K562 (cell line): ENCODE data around the gene HLA-DOA. TPM values are rescaled to one million over a fixed set of nuclear protein-coding genes. Genes with fewer than 3 reads are reported as not detected.

ENCODE experiments used
- EGR1 ChIP-seq: fragments of 450-650 bp; conservative IDR thresholded peaks from 2 replicates; pipeline ENCODE4 v1.6.1; 2017; ENCODE audit warnings: mild to moderate bottlenecking
- GTF2E2 ChIP-seq: fragments of 200-800 bp; sonication (Bioruptor generic); IDR thresholded peaks from 2 replicates; pipeline ENCODE4 v1.6.1; 2016; ENCODE audit warnings: missing genetic modification characterization, missing compliant biosample characterization
- KAT2B ChIP-seq: IDR thresholded peaks from one replicate; pipeline ENCODE4 v1.6.1; 2012; ENCODE audit warnings: low read depth, mild to moderate bottlenecking, control low read depth, inconsistent platforms, low read length, moderate library complexity
- KLF6 ChIP-seq: fragments of 250-450 bp; sonication (Bioruptor Pico); IDR thresholded peaks from 2 replicates; pipeline ENCODE4 v1.4.0; 2020; ENCODE audit warnings: mild to moderate bottlenecking, moderate library complexity, borderline replicate concordance
- NR1H2 ChIP-seq: sonication (generic); formaldehyde crosslinking; IDR thresholded peaks from 2 replicates; pipeline ENCODE4 v1.4.0; 2020; ENCODE audit warnings: mild to moderate bottlenecking, missing genetic modification reagents
- NR2C1 ChIP-seq, 2 experiments: fragments of 450-650 bp; IDR thresholded peaks; 2 replicates each; pipeline ENCODE4 v1.6.1; 2017; ENCODE audit warnings: mild to moderate bottlenecking in 2 of 2, antibody characterized with exemption in 1 of 2, inconsistent platforms in 1 of 2, missing compliant biosample characterization in 1 of 2, missing genetic modification characterization in 1 of 2
- POLR2AphosphoS5 ChIP-seq: IDR thresholded peaks from 2 replicates; pipeline ENCODE4 v1.6.1; 2011; ENCODE audit warnings: mild to moderate bottlenecking, low read depth, low read length, moderate library complexity; ENCODE audit not compliant: control insufficient read depth, insufficient read depth
- SIN3B ChIP-seq: fragments of 450-650 bp; IDR thresholded peaks from 2 replicates; pipeline ENCODE4 v1.6.1; 2017; ENCODE audit warnings: low read depth, mild to moderate bottlenecking, moderate library complexity
- SIRT6 ChIP-seq: IDR thresholded peaks from one replicate; pipeline ENCODE4 v1.6.1; 2012; ENCODE audit warnings: low read depth, mild to moderate bottlenecking, control low read depth, inconsistent platforms, low read length, moderate library complexity
- SMARCE1 ChIP-seq: fragments of 450-650 bp; IDR thresholded peaks from 2 replicates; pipeline ENCODE4 v1.7.1; 2016; ENCODE audit warnings: mild to moderate bottlenecking
- TAF1 ChIP-seq: IDR thresholded peaks from 2 replicates; pipeline ENCODE4 v1.6.1; 2011; ENCODE audit warnings: mild to moderate bottlenecking, low read length, moderate library complexity; ENCODE audit not compliant: insufficient read depth, control insufficient read depth, severe bottlenecking; ENCODE audit errors: extremely low read depth
- TBL1XR1 ChIP-seq, 2 experiments: IDR thresholded peaks; 2 replicates each; pipeline ENCODE4 v1.6.1; 2012; ENCODE audit warnings: improper control_type of control experiment in 2 of 2, low read length in 2 of 2, mild to moderate bottlenecking in 1 of 2
- ZBTB17 ChIP-seq: fragments of 450-650 bp; formaldehyde crosslinking; IDR thresholded peaks from 2 replicates; pipeline ENCODE4 v1.4.0; 2020; ENCODE audit warnings: mild to moderate bottlenecking
- ZNF165 ChIP-seq: fragments of 250-450 bp; sonication (Bioruptor Pico); IDR thresholded peaks from 2 replicates; pipeline ENCODE4 v1.4.0; 2020; ENCODE audit warnings: borderline replicate concordance
- ZNF197 ChIP-seq: fragments of 200-800 bp; sonication (Bioruptor generic); IDR thresholded peaks from 2 replicates; pipeline ENCODE4 v1.6.1; 2016; ENCODE audit warnings: low read depth, missing genetic modification characterization, missing compliant biosample characterization
- ZNF592 ChIP-seq: fragments of 450-650 bp; IDR thresholded peaks from 2 replicates; pipeline ENCODE4 v1.6.1; 2017; ENCODE audit warnings: antibody characterized with exemption, mild to moderate bottlenecking
- ZNF644 ChIP-seq: fragments of 200-800 bp; sonication (Bioruptor generic); IDR thresholded peaks from 2 replicates; pipeline ENCODE4 v1.6.1; 2016; ENCODE audit warnings: low read depth, missing genetic modification characterization, missing compliant biosample characterization
- polyA plus RNA-seq, 8 experiments: library from polyadenylated mRNA; depleted of rRNA in 4 of 8; stranded (reverse) in 5 of 8; unstranded in 3 of 8; fragments of >200 nt; fragmentation: Nextera tagmentation in 2 of 8; fragmentation: Illumina TruSeq in 1 of 8; extraction: Ambion mirVana in 2 of 8; extraction: Trizol in 1 of 8; gene quantifications; 2 replicates each; pipeline versions ENCODE4 v1.2.1 to v1.2.3, GENCODE V29; 2011 to 2014; ENCODE audit warnings: inconsistent platforms in 1 of 8, missing spikeins in 1 of 8
- total RNA-seq, 7 experiments: library from RNA; depleted of rRNA in 6 of 7; stranded (reverse); fragments of >200 nt in 6 of 7; fragmentation: Illumina TruSeq in 2 of 7; extraction: Trizol in 2 of 7; gene quantifications; 2 replicates each; pipeline versions ENCODE4 v1.2.1 to v1.2.3, GENCODE V29; 2011 to 2021; ENCODE audit warnings: low replicate concordance in 1 of 7
- TF ChIP-seq, protein P1 (sequence below): IDR thresholded peaks from 2 replicates; pipeline ENCODE4 v1.6.1; 2011; ENCODE audit warnings: borderline replicate concordance, low read depth, mild to moderate bottlenecking, moderate library complexity, low read length; ENCODE audit not compliant: insufficient read depth, poor library complexity, severe bottlenecking
- TF ChIP-seq, protein P2 (sequence below): fragments of 450-650 bp; conservative IDR thresholded peaks from 2 replicates; pipeline ENCODE4 v1.6.1; 2016; ENCODE audit warnings: missing genetic modification characterization, low read depth, mild to moderate bottlenecking, missing compliant biosample characterization, moderate library complexity

The HLA-DOA gene
- total and polyA plus RNA-seq, 9 of the 15 experiments (the other 6 are each of a cell fraction or from before 2014, with no cell fraction given), result 0.07 TPM; not detected in 8

- TF ChIP-seq GTF2E2 (peak; percentile 95; the same call in 1 of the 2 replicates), ZNF197 (CRISPR knock-in tag) (no peak), EGR1 (peak; percentile 52), ZBTB17 (CRISPR knock-in tag) (no peak), SIRT6 (peak; percentile 24), KLF6 (CRISPR knock-in tag) (no peak), KAT2B (no peak), NR1H2 (CRISPR knock-in tag) (peak; percentile 66; the same call in 1 of the 2 replicates), SMARCE1 (no peak), POLR2AphosphoS5 (no peak; the same call in 1 of the 2 replicates), ZNF592 (no peak), ZNF165 (CRISPR knock-in tag) (no peak), ZNF644 (tag) (no peak), TBL1XR1 (IDR thresholded peaks at IDR 0.05; ENCODE audit: low read length in 2 of 2) (peak in 1 of 2 experiments; percentile 62; a peak in 1 of 4 replicates), NR2C1 (IDR thresholded peaks at IDR 0.05) (no peak), NR2C1 (tag; IDR thresholded peaks at IDR 0.05) (no peak), SIN3B (no peak), TAF1 (no peak)
- TF ChIP-seq, protein P1, sequence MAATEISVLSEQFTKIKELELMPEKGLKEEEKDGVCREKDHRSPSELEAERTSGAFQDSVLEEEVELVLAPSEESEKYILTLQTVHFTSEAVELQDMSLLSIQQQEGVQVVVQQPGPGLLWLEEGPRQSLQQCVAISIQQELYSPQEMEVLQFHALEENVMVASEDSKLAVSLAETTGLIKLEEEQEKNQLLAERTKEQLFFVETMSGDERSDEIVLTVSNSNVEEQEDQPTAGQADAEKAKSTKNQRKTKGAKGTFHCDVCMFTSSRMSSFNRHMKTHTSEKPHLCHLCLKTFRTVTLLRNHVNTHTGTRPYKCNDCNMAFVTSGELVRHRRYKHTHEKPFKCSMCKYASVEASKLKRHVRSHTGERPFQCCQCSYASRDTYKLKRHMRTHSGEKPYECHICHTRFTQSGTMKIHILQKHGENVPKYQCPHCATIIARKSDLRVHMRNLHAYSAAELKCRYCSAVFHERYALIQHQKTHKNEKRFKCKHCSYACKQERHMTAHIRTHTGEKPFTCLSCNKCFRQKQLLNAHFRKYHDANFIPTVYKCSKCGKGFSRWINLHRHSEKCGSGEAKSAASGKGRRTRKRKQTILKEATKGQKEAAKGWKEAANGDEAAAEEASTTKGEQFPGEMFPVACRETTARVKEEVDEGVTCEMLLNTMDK, result no peak
- TF ChIP-seq, protein P2, sequence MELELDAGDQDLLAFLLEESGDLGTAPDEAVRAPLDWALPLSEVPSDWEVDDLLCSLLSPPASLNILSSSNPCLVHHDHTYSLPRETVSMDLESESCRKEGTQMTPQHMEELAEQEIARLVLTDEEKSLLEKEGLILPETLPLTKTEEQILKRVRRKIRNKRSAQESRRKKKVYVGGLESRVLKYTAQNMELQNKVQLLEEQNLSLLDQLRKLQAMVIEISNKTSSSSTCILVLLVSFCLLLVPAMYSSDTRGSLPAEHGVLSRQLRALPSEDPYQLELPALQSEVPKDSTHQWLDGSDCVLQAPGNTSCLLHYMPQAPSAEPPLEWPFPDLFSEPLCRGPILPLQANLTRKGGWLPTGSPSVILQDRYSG (tag), result no peak
Observed at GRCh38 chr6:32972353-32973143, 36.8 kb downstream of the HLA-DOA start (continued).
